Liver (tissue), 3 donors: ENCODE measurements around the gene CATSPERE.

Experiments used
- GABPA ChIP-seq, 2 donors: IDR thresholded peaks in 1 of 2; conservative IDR thresholded peaks in 1 of 2; 2 replicates each; pipeline ENCODE4 v1.6.1; 2016; ENCODE audit warnings: antibody characterized with exemption in 2 of 2, mild to moderate bottlenecking in 1 of 2, moderate library complexity in 1 of 2
- HNF4A ChIP-seq, 2 donors: conservative IDR thresholded peaks; 2 replicates each; pipeline ENCODE4 v1.6.1; 2016; ENCODE audit warnings: antibody characterized with exemption in 2 of 2, mild to moderate bottlenecking in 2 of 2
- TF ChIP-seq, protein P1 (sequence below): IDR thresholded peaks from 2 replicates; pipeline ENCODE4 v1.6.1; 2016; ENCODE audit warnings: antibody characterized with exemption
- TF ChIP-seq, protein P2 (sequence below): fragments of 150-350 bp; IDR thresholded peaks from 2 replicates; pipeline ENCODE4 v1.5.1; 2017; ENCODE audit warnings: improper control_type of control experiment, low read depth, low read length; ENCODE audit not compliant: missing input control
- donor health status: healthy.
- donor health status: healthy.

DNA sequence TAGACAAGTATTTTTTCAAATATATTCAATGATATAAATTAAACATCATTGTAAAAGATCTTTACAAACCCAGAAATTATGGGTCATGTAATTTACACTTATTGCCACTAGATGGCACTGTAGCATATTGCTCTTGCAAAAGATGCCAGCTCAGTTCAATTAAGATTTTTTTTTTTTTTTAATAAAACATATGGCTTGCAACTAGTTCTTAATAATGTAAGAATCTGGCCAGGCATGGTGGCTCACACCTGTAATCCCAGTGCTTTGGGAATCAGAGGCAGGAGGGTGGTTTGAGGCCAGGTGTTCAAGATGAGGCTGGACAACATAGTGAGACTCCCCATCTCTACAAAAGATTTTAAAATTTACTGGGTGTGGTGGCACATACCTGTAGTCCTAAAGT, 142.4 kb downstream of the CATSPERE start:
- TF ChIP-seq, protein P1, sequence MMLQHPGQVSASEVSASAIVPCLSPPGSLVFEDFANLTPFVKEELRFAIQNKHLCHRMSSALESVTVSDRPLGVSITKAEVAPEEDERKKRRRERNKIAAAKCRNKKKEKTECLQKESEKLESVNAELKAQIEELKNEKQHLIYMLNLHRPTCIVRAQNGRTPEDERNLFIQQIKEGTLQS, result no peak
- TF ChIP-seq, protein P2, sequence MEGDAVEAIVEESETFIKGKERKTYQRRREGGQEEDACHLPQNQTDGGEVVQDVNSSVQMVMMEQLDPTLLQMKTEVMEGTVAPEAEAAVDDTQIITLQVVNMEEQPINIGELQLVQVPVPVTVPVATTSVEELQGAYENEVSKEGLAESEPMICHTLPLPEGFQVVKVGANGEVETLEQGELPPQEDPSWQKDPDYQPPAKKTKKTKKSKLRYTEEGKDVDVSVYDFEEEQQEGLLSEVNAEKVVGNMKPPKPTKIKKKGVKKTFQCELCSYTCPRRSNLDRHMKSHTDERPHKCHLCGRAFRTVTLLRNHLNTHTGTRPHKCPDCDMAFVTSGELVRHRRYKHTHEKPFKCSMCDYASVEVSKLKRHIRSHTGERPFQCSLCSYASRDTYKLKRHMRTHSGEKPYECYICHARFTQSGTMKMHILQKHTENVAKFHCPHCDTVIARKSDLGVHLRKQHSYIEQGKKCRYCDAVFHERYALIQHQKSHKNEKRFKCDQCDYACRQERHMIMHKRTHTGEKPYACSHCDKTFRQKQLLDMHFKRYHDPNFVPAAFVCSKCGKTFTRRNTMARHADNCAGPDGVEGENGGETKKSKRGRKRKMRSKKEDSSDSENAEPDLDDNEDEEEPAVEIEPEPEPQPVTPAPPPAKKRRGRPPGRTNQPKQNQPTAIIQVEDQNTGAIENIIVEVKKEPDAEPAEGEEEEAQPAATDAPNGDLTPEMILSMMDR, result peak; percentile 81
- no peak for TF ChIP-seq GABPA (IDR thresholded peaks at IDR 0.05 in 1 of 2, conservative IDR thresholded peaks at IDR 0.05 in 1 of 2)
- TF ChIP-seq HNF4A (conservative IDR thresholded peaks at IDR 0.05), result no peak
